ENCODE data around the gene SRGAP1. TPM values are rescaled to one million over a fixed set of nuclear protein-coding genes. Genes with fewer than 3 reads are reported as not detected.
"Not testable (repeated sequence)": the region's sequence is repeated elsewhere in the genome, so short reads cannot be mapped to it uniquely, and the experiment has no call there.

SRGAP1 gene
- total RNA-seq, 1 experiment from 2014 or later, result 3.7 TPM

DNA sequence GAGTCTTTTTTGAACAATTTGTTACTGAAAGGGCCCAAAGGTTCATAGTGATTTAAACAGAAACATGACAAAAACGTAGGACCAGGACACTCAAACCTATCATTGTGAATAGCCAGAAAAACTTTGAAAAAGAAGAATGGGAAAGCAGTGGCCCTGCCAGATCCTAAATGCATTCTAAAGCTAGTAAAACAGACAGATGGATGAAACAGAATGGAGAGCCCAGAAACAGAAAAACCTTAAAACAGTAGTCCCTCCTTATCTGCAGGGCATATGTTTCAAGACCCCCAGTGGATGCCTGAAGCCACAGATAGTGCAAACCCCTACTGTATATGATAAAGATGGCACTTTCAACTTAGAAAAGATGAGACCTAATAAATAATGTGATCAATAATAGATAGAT, 283.9 kb downstream of the SRGAP1 start:
- H3K27me3 ChIP-seq (replicated peaks), result no peaks in the 10 kb centered on the region
- H3K27ac ChIP-seq, result no peak overlapping the region
- no peak overlapping the region for H3K4me3 ChIP-seq
- no peak for DNase-seq (ENCODE audit: low read depth in 1 of 2, low spot score in 2 of 2)
- H3K36me3 ChIP-seq, result peaks cover 40% of the 10 kb centered on the region
- peaks cover 4% of the 10 kb centered on the region; the same call in 1 of the 2 replicates for H3K4me1 ChIP-seq (replicated peaks)
- H3K9me3 ChIP-seq (replicated peaks), result no peaks in the 10 kb centered on the region; the same call in 1 of the 2 replicates

DNA sequence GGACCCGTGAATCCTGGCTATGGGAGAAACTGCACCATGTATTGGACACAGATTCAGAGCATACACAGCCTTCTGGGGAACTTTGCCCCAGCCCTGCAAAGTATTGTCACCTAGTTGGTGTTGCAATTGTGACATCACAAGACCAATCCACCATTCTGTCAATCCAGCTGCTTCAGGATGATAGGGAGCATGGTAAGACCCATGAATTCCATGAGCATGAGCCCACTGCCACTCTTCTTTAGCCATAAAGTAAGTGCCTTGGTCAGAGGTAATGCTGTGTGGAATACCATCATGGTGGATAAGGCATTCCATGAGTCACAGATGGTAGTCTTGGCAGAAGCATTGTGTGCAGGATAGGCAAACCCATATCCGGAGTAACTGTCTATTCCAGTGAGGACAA, 286.0 kb downstream of the SRGAP1 start:
- DNase-seq (ENCODE audit: low read depth in 1 of 2, low spot score in 2 of 2); H3K4me3 ChIP-seq; H3K9me3 ChIP-seq (replicated peaks); H3K27me3 ChIP-seq (replicated peaks); H3K4me1 ChIP-seq (replicated peaks); H3K27ac ChIP-seq: not testable (repeated sequence)
- H3K36me3 ChIP-seq, result peaks cover 49% of the 10 kb centered on the region

DNA sequence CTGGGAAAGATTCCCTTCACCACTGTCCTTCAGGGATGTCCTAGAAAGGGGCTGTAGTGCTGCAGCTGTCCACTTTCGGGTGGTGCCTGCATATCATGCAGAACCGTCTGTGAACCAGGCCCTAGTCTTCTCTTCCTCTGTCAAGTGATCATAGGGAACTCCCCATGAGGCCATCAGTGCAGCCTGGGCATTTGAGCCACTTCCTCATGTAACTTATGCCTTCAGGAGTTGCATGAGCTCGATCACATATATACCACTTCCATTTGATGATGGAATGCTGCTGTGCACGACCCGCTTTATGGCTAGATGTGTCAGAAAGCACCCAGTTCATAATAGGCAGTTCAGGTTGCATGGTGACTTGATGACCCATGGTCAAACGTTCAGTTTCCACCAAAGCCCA, 287.0 kb downstream of the SRGAP1 start:
- not testable (repeated sequence) for DNase-seq (ENCODE audit: low read depth in 1 of 2, low spot score in 2 of 2); H3K4me1 ChIP-seq (replicated peaks); H3K9me3 ChIP-seq (replicated peaks); H3K27me3 ChIP-seq (replicated peaks); H3K27ac ChIP-seq; H3K4me3 ChIP-seq
- peaks cover 49% of the 10 kb centered on the region for H3K36me3 ChIP-seq

DNA sequence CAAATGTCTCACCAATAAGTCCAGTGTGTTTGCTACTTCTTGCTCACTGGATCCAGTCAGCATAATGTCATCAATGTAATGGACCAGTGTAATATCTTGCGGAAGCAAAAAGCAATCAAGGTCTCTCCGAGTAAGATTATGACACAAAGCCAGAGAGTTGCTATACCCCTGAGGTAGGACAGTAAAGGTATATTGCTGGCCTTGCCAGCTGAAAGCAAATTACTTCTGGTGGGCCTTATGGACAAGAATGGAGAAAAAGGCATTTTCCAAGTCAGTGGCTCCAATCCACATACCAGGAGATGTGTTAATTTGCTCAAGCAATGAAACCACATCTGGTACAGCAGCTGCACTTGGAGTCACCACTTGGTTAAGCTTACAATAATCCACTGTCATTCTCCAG, 288.2 kb downstream of the SRGAP1 start:
- not testable (repeated sequence) for H3K9me3 ChIP-seq (replicated peaks); H3K27ac ChIP-seq; DNase-seq (ENCODE audit: low read depth in 1 of 2, low spot score in 2 of 2); H3K4me1 ChIP-seq (replicated peaks); H3K4me3 ChIP-seq; H3K27me3 ChIP-seq (replicated peaks)
- peaks cover 42% of the 10 kb centered on the region for H3K36me3 ChIP-seq

DNA sequence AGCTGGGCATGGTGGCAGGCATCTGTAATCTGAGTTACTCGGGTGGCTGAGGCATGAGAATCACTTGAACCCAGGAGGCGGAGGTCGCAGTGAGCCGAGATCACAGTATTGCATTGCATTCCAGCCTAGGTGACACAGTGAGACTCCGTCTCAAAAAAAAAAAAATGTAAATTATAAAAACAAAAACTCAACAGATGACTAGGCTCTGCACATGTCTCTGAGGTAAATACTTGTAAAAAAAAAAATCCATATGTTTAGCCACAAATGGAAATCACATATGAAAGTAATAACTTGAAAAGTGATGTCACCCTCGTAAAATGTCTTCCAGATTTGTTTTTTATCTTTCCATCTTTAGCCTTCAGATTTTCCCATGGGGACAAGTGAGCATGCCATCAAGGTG, 292.6 kb downstream of the SRGAP1 start:
- Histone ChIP-seq H3K27me3 (replicated peaks) (no peaks in the 10 kb centered on the region), H3K4me1 (replicated peaks) (no peaks in the 10 kb centered on the region), H3K9me3 (replicated peaks) (peaks cover 4% of the 10 kb centered on the region; the same call in 1 of the 2 replicates), H3K4me3 (no peak overlapping the region), H3K27ac (no peak overlapping the region), H3K36me3 (peaks cover 17% of the 10 kb centered on the region)
- DNase-seq (ENCODE audit: low read depth in 1 of 2, low spot score in 2 of 2), result no peak

DNA sequence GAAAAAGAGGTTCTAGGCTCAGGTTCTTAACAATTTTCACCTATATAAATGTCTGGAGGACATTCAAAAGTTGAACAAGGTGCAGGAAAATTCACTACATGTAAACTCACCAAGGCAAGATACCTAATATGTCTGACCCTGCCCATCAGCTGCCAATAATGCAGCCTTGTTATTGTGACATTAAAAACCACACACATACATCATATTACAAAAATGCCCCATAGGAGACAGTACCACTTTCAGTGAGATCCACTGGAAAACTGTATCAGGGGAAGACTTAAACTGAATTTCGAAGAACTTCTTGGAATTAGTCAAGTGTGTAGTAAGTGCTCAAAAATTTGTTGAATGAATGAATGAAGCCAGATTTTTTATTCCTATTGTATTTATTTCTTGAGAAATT, 294.5 kb downstream of the SRGAP1 start:
- DNase-seq (ENCODE audit: low read depth in 1 of 2, low spot score in 2 of 2), result no peak
- H3K36me3 ChIP-seq, result peaks cover 9% of the 10 kb centered on the region
- H3K27me3 ChIP-seq (replicated peaks), result no peaks in the 10 kb centered on the region
- H3K27ac ChIP-seq, result no peak overlapping the region
- H3K4me3 ChIP-seq, result no peak overlapping the region
- peaks cover under 1% of the 10 kb centered on the region; the same call in 1 of the 2 replicates for H3K9me3 ChIP-seq (replicated peaks)
- H3K4me1 ChIP-seq (replicated peaks), result no peaks in the 10 kb centered on the region

DNA sequence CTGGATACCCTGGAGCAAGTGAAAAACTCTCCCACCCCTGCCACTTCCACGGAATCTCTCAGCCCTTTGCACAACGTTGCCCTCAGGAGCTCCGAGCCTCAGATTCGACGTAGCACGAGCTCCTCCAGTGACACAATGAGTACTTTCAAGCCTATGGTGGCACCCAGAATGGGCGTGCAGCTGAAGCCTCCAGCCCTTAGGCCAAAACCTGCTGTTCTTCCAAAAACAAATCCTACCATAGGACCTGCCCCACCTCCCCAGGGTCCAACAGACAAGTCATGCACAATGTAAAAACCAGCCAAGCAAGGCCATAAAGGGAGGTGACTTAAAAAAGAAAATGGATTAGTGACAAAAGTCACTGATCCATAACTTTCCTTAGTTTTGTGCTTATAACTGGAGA, 297.9 kb downstream of the SRGAP1 start:
- no peak overlapping the region for H3K27ac ChIP-seq
- H3K4me3 ChIP-seq, result no peak overlapping the region
- peaks cover 14% of the 10 kb centered on the region; the same call in 1 of the 2 replicates for H3K36me3 ChIP-seq
- no peaks in the 10 kb centered on the region for H3K4me1 ChIP-seq (replicated peaks)
- H3K27me3 ChIP-seq (replicated peaks), result no peaks in the 10 kb centered on the region
- no peak for DNase-seq (ENCODE audit: low read depth in 1 of 2, low spot score in 2 of 2)
- no peaks in the 10 kb centered on the region for H3K9me3 ChIP-seq (replicated peaks)

DNA sequence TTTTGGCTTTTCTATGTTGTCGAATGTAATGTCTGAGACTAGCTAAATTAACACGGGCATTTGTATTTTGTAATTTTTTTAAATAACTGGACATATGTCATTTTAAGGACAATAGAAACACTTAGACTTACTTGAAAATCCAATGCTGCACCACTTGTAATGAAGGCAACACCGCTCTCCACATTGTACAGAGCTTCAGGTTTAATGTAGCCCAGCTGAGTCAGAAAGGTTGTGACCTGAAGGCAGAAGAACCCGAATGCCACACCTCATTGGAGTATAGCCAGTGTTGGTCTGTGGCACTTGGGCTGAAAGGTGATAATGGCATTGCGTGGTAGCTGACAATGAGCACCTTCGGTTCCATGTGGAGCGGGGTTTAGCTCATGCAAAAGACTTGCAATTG, 298.3 kb downstream of the SRGAP1 start:
- H3K36me3 ChIP-seq, result peaks cover 14% of the 10 kb centered on the region; the same call in 1 of the 2 replicates
- H3K9me3 ChIP-seq (replicated peaks), result no peaks in the 10 kb centered on the region
- no peak for DNase-seq (ENCODE audit: low read depth in 1 of 2, low spot score in 2 of 2)

DNA sequence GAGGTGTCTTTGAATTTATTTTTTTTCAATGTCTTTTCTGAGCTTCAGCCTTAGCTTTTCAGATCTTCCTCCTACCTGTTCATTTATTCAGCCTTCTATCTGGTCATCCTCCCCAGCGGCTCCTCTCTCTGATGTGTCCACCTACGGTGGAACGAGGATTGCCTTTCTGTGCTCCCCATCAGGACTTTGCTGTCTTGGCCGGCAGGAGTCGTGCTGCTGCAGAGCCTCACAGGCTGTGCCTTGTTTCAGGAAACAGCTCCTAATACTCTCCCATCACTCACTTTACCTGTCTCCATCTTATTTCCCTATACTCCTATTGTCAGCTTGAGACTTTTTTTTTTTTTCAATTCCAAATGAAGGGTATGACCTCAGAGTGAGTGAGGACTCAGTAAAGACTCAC, 300.7 kb downstream of the SRGAP1 start:
- no peak overlapping the region for H3K4me3 ChIP-seq
- H3K4me1 ChIP-seq (replicated peaks), result no peaks in the 10 kb centered on the region
- no peak overlapping the region for H3K27ac ChIP-seq
- peaks cover 9% of the 10 kb centered on the region; the same call in 1 of the 2 replicates for H3K36me3 ChIP-seq
- H3K27me3 ChIP-seq (replicated peaks), result no peaks in the 10 kb centered on the region
- DNase-seq (ENCODE audit: low read depth in 1 of 2, low spot score in 2 of 2), result no peak
- H3K9me3 ChIP-seq (replicated peaks), result no peaks in the 10 kb centered on the region

More for the DNA sequence above, 298.3 kb downstream of the SRGAP1 start:
- Histone ChIP-seq H3K4me3 (no peak overlapping the region), H3K27ac (no peak overlapping the region), H3K4me1 (replicated peaks) (no peaks in the 10 kb centered on the region), H3K27me3 (replicated peaks) (no peaks in the 10 kb centered on the region)

DNA sequence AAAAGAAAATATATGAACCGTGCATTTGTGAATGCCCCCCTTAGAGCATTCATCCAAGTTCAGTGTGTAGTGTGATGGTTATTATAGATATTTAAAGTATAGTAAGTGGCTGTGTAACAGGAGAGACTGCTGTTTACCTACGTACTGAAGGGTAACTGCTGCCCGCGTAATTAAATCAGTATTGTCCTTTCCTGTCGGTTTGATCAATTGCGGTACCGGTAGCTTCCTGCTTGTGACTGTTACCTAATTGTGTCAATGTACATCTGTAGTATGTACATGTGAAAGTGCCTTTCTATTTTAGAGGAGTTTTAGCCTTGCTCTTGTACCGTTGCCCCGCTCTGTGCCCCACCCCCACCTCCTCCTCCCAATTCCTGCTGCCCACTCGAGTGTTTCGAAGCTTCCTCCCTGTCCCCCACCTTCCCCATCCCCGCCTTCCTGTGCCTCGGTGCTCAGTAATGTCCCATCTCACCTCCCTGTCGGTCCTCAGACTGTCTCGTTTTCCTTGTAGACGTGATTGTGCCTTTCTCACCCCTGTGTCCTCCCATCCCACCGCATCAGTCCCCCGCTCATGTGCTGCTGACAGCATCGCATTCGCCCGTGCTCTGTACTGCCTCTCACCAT, 302.6 kb downstream of the SRGAP1 start:
- Histone ChIP-seq H3K9me3 (replicated peaks) (no peaks in the 10 kb centered on the region), H3K27ac (no peak overlapping the region)

DNA sequence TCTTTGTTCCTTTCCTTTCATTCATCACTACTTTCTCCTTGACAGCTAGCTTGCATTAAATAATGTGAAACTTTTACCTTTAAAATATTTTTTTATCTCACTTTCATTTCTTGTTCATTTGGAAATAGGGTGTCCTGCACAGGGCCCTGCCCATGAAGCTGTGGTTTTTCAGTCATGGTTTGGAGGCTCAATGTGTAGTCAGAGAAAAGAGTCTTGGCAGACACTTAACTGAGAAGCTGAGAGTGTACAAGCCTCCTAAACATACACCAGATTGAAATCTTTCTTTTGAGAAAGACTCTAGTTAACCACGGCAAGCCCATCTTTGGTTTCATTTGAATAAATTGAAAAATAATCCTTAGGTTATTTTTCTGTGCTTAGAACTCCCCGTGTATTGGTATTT, 303.4 kb downstream of the SRGAP1 start:
- H3K9me3 ChIP-seq (replicated peaks), result no peaks in the 10 kb centered on the region
- no peak for DNase-seq (ENCODE audit: low read depth in 1 of 2, low spot score in 2 of 2)
- no peaks in the 10 kb centered on the region for H3K27me3 ChIP-seq (replicated peaks)
- no peak overlapping the region for H3K4me3 ChIP-seq
- no peak overlapping the region for H3K27ac ChIP-seq
- peaks cover 9% of the 10 kb centered on the region; the same call in 1 of the 2 replicates for H3K36me3 ChIP-seq
- H3K4me1 ChIP-seq (replicated peaks), result no peaks in the 10 kb centered on the region

More for the DNA sequence above, 302.6 kb downstream of the SRGAP1 start:
- no peaks in the 10 kb centered on the region for H3K27me3 ChIP-seq (replicated peaks)
- DNase-seq (ENCODE audit: low read depth in 1 of 2, low spot score in 2 of 2), result no peak
- H3K4me1 ChIP-seq (replicated peaks), result no peaks in the 10 kb centered on the region
- H3K4me3 ChIP-seq, result no peak overlapping the region
- peaks cover 9% of the 10 kb centered on the region; the same call in 1 of the 2 replicates for H3K36me3 ChIP-seq

DNA sequence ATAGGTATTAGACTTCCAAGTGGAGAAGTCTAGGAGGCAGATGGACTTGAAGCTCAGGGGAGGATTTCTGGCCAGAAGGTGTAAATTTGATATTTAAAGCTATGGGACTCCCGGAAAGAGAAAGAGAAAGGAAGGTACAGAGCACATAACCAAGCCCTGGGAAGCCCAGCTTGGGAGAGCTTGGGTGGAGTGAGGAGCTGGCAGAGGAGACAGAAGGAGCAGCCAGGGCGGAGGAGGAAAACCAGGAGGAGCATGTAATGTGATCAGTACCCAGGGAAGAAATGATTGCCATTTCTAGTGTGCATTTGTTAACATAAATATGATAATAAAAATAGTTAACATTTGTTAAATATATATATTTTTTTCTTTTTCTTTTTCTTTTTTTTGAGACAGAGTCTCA, 310.2 kb downstream of the SRGAP1 start:
- Histone ChIP-seq H3K27me3 (replicated peaks) (no peaks in the 10 kb centered on the region), H3K4me3 (no peak overlapping the region), H3K9me3 (replicated peaks) (no peaks in the 10 kb centered on the region), H3K36me3 (no peaks in the 10 kb centered on the region), H3K27ac (no peak overlapping the region), H3K4me1 (replicated peaks) (peaks cover 3% of the 10 kb centered on the region)
- no peak for DNase-seq (ENCODE audit: low read depth in 1 of 2, low spot score in 2 of 2)

DNA sequence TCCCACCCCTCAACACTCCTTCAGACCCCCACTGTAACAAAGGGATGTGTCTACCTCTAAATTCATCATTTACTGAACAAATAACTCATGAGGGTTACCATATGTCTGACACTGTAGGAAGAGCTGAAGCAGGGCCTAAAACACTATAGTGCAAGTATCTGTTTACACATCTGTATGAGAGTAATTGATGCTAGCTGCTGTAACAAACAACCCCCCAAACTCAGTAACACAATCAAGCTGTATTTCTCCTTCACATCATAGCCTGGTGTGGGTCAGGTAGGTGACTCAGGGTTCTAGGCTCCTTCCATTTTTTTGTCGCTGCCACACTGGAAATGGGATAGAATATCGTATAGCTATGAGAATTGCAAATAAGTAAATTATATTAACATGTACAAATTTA, 312.6 kb downstream of the SRGAP1 start:
- DNase-seq (ENCODE audit: low read depth in 1 of 2, low spot score in 2 of 2), result no peak
- Histone ChIP-seq H3K4me1 (replicated peaks) (peaks cover 18% of the 10 kb centered on the region), H3K4me3 (no peak overlapping the region), H3K27ac (no peak overlapping the region), H3K27me3 (replicated peaks) (no peaks in the 10 kb centered on the region), H3K36me3 (no peaks in the 10 kb centered on the region), H3K9me3 (replicated peaks) (no peaks in the 10 kb centered on the region)

DNA sequence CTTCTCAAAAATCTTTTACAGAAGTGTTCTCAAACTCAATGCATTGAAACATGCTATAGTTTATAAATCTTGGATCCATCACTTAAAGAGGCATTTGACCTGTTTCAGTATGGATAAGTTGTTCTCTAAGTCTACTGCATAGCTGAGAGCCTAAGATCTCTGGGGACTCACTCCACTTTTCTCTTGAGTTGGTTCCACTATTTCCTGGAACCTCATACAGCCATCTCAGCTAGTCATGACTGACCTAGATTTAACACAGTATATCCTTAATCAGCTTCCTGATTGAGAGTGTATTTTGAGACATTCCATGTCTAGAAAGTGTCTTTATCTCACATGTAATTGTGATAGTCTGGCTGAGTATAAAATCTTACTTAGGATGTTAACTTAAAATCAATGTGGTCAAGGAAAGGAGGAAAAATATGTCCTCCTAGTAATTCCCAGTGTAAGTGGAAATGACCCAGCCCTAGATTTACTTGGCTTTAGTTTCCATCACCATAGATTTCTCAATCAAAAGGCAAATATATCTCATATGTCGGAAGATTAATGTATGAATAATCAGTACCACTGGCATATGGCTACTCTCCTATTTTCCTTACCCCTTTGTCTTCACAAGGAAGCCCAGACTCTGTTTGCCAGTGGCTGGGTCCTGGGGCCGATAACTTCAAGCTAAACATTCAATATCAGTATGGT, 315.7 kb downstream of the SRGAP1 start:
- no peak overlapping the region for H3K4me3 ChIP-seq
- H3K27me3 ChIP-seq (replicated peaks), result no peaks in the 10 kb centered on the region
- DNase-seq (ENCODE audit: low read depth in 1 of 2, low spot score in 2 of 2), result no peak

More for the DNA sequence above, 315.7 kb downstream of the SRGAP1 start:
- Histone ChIP-seq H3K4me1 (replicated peaks) (peaks cover 18% of the 10 kb centered on the region), H3K9me3 (replicated peaks) (no peaks in the 10 kb centered on the region), H3K36me3 (no peaks in the 10 kb centered on the region), H3K27ac (peak overlapping the region; percentile 65)

All from SJSA1 (cell line).